BLaER1 treated with 17β-estradiol and CSF1 and Interleukin-3, amounts not matched to agents 10 nM and 100 nM (cell line): ENCODE measurements around the gene RAB17.

Experiments used
- H3K27ac ChIP-seq, 11 experiments: shearing (Covaris generic); formaldehyde crosslinking; 2 replicates each; pipeline ENCODE4 v1.8.1; 2022
- H3K27me3 ChIP-seq, 11 experiments: shearing (Covaris generic); formaldehyde crosslinking; 2 replicates each; pipeline ENCODE4 v1.8.1; 2022
- H3K36me3 ChIP-seq, 11 experiments: shearing (Covaris generic); formaldehyde crosslinking; 2 replicates each; pipeline ENCODE4 v1.8.1; 2022
- H3K4me1 ChIP-seq, 10 experiments: shearing (Covaris generic); formaldehyde crosslinking; 2 replicates each; pipeline ENCODE4 v1.8.1; 2022
- H3K4me2 ChIP-seq, 11 experiments: shearing (Covaris generic); formaldehyde crosslinking; 2 replicates each; pipeline ENCODE4 v1.8.1; 2022
- H3K4me3 ChIP-seq, 10 experiments: shearing (Covaris generic); formaldehyde crosslinking; 2 replicates each; pipeline ENCODE4 v1.8.1; 2022
- H3K9ac ChIP-seq, 11 experiments: shearing (Covaris generic); formaldehyde crosslinking; 2 replicates each; pipeline ENCODE4 v1.8.1; 2022
- H3K9me3 ChIP-seq, 11 experiments: shearing (Covaris generic); formaldehyde crosslinking; replicated peaks in 1 of 11; 2 replicates each; pipeline ENCODE4 v1.8.1; 2022
- H4K20me1 ChIP-seq, 11 experiments: shearing (Covaris generic); formaldehyde crosslinking; 2 replicates each; pipeline ENCODE4 v1.8.1; 2022
- Cebpa-rat ChIP-seq, 11 experiments: shearing (Covaris generic); IDR thresholded peaks; 2 replicates each; pipeline ENCODE4 v1.8.1; 2022

RAB17 gene

GRCh38 chr2:237546876-237547395, 43.6 kb downstream of the RAB17 start:
- TF ChIP-seq Cebpa-rat (IDR thresholded peaks at IDR 0.05) = no peak
- Histone ChIP-seq H3K27me3 (no peaks in the 10 kb centered on the region), H3K4me1 (peaks cover 22 to 63% (median 49%) of the 10 kb centered on the region in 10 experiments), H3K27ac (no peak overlapping the region), H3K36me3 (no peaks in the 10 kb centered on the region), H3K9me3 (peaks cover 0 to 4% (median 0%) of the 10 kb centered on the region in 11 experiments; a peak in 1 of 22 replicates), H3K4me3 (no peak overlapping the region), H3K9ac (no peak overlapping the region), H4K20me1 (no peaks in the 10 kb centered on the region), H3K4me2 (peak overlapping the region in 8 of 11 experiments; percentile 22 to 58 (median 32); a peak in 10 of 22 replicates)

- peak overlapping the region in 8 of 11 experiments; percentile 27 to 58 (median 34); a peak in 9 of 22 replicates for H3K4me2 ChIP-seq
- peaks cover 26 to 70% (median 56%) of the 10 kb centered on the region in 10 experiments for H3K4me1 ChIP-seq
- H3K27me3 ChIP-seq = no peaks in the 10 kb centered on the region
- H3K36me3 ChIP-seq = no peaks in the 10 kb centered on the region
- peak overlapping the region in 2 of 11 experiments; percentile 15 to 54; a peak in 1 of 22 replicates for H3K27ac ChIP-seq
- H3K9me3 ChIP-seq = peaks cover 0 to 4% (median 0%) of the 10 kb centered on the region in 11 experiments; a peak in 1 of 22 replicates
- no peak overlapping the region for H3K4me3 ChIP-seq
- TF ChIP-seq Cebpa-rat (IDR thresholded peaks at IDR 0.05) = no peak
- H4K20me1 ChIP-seq = no peaks in the 10 kb centered on the region
- peak overlapping the region in 1 of 11 experiments; percentile 17; a peak in 1 of 22 replicates for H3K9ac ChIP-seq
Measured at GRCh38 chr2:237546040-237546875, 44.3 kb downstream of the RAB17 start.

- Histone ChIP-seq H3K27me3 (no peaks in the 10 kb centered on the region), H3K9ac (no peak overlapping the region; a peak in 1 of 22 replicates), H3K4me3 (no peak overlapping the region), H3K4me1 (peaks cover 18 to 73% (median 65%) of the 10 kb centered on the region in 10 experiments), H3K36me3 (no peaks in the 10 kb centered on the region), H3K4me2 (peak overlapping the region in 7 of 11 experiments; percentile 72 to 94 (median 81); a peak in 11 of 22 replicates), H4K20me1 (no peaks in the 10 kb centered on the region), H3K9me3 (peaks cover 0 to 4% (median 0%) of the 10 kb centered on the region in 11 experiments; a peak in 1 of 22 replicates), H3K27ac (peak overlapping the region in 5 of 11 experiments; percentile 19 to 66 (median 59); a peak in 7 of 22 replicates)
- no peak for TF ChIP-seq Cebpa-rat (IDR thresholded peaks at IDR 0.05)
Measured at GRCh38 chr2:237542001-237542704, 48.4 kb downstream of the RAB17 start.

GRCh38 chr2:237541243-237541642, 49.3 kb downstream of the RAB17 start:
- Histone ChIP-seq H3K27me3 (no peaks in the 10 kb centered on the region), H3K36me3 (no peaks in the 10 kb centered on the region), H3K9me3 (peaks cover 0 to 4% (median 0%) of the 10 kb centered on the region in 11 experiments; a peak in 1 of 22 replicates), H3K27ac (peak overlapping the region in 9 of 11 experiments; percentile 19 to 89 (median 58); a peak in 13 of 22 replicates), H3K4me2 (peak overlapping the region; percentile 64 to 94 (median 77)), H3K9ac (peak overlapping the region in 6 of 11 experiments; percentile 11 to 63 (median 38); a peak in 7 of 22 replicates), H3K4me1 (peaks cover 27 to 73% (median 65%) of the 10 kb centered on the region in 10 experiments), H4K20me1 (no peaks in the 10 kb centered on the region), H3K4me3 (no peak overlapping the region)
- no peak for TF ChIP-seq Cebpa-rat (IDR thresholded peaks at IDR 0.05)

- no peak overlapping the region for H3K4me3 ChIP-seq
- peak overlapping the region in 6 of 11 experiments; percentile 14 to 63 (median 38); a peak in 7 of 22 replicates for H3K9ac ChIP-seq
- TF ChIP-seq Cebpa-rat (IDR thresholded peaks at IDR 0.05) = no peak
- no peaks in the 10 kb centered on the region for H3K36me3 ChIP-seq
- H3K4me1 ChIP-seq = peaks cover 31 to 73% (median 65%) of the 10 kb centered on the region in 10 experiments
- no peaks in the 10 kb centered on the region for H3K27me3 ChIP-seq
- H3K4me2 ChIP-seq = peak overlapping the region; percentile 64 to 94 (median 77)
- H3K27ac ChIP-seq = peak overlapping the region in 9 of 11 experiments; percentile 26 to 89 (median 58); a peak in 17 of 22 replicates
- peaks cover 0 to 4% (median 0%) of the 10 kb centered on the region in 11 experiments; a peak in 1 of 22 replicates for H3K9me3 ChIP-seq
- H4K20me1 ChIP-seq = no peaks in the 10 kb centered on the region
Measured at GRCh38 chr2:237540823-237541222, 49.7 kb downstream of the RAB17 start.

- H3K4me1 ChIP-seq = peaks cover 36 to 73% (median 67%) of the 10 kb centered on the region in 10 experiments
- H3K27me3 ChIP-seq = no peaks in the 10 kb centered on the region
- peak overlapping the region in 6 of 11 experiments; percentile 14 to 63 (median 35); a peak in 7 of 22 replicates for H3K9ac ChIP-seq
- no peaks in the 10 kb centered on the region for H4K20me1 ChIP-seq
- TF ChIP-seq Cebpa-rat (IDR thresholded peaks at IDR 0.05) = no peak
- H3K27ac ChIP-seq = peak overlapping the region in 9 of 11 experiments; percentile 26 to 89 (median 58); a peak in 16 of 22 replicates
- no peaks in the 10 kb centered on the region for H3K36me3 ChIP-seq
- peaks cover 0 to 4% (median 0%) of the 10 kb centered on the region in 11 experiments; a peak in 1 of 22 replicates for H3K9me3 ChIP-seq
- peak overlapping the region; percentile 64 to 94 (median 77) for H3K4me2 ChIP-seq
- H3K4me3 ChIP-seq = no peak overlapping the region
Measured at GRCh38 chr2:237540223-237540775, 50.2 kb downstream of the RAB17 start.

- Histone ChIP-seq H3K9ac (peak overlapping the region in 1 of 11 experiments; percentile 63; a peak in 1 of 22 replicates), H3K9me3 (peaks cover 0 to 4% (median 0%) of the 10 kb centered on the region in 11 experiments; a peak in 1 of 22 replicates), H3K27ac (peak overlapping the region in 7 of 11 experiments; percentile 26 to 89 (median 59); a peak in 10 of 22 replicates), H4K20me1 (no peaks in the 10 kb centered on the region), H3K36me3 (no peaks in the 10 kb centered on the region), H3K27me3 (no peaks in the 10 kb centered on the region), H3K4me2 (peak overlapping the region in 10 of 11 experiments; percentile 69 to 94 (median 79); a peak in 18 of 22 replicates), H3K4me1 (peaks cover 42 to 76% (median 72%) of the 10 kb centered on the region in 10 experiments), H3K4me3 (no peak overlapping the region)
- TF ChIP-seq Cebpa-rat (IDR thresholded peaks at IDR 0.05) = no peak
Measured at GRCh38 chr2:237539681-237540080, 50.9 kb downstream of the RAB17 start.

GRCh38 chr2:237538901-237539300, 51.6 kb downstream of the RAB17 start:
- Histone ChIP-seq H3K9me3 (peaks cover 0 to 4% (median 0%) of the 10 kb centered on the region in 11 experiments; a peak in 1 of 22 replicates), H3K36me3 (no peaks in the 10 kb centered on the region), H3K27me3 (no peaks in the 10 kb centered on the region), H3K4me3 (no peak overlapping the region), H3K27ac (peak overlapping the region in 4 of 11 experiments; percentile 13 to 89 (median 77); a peak in 4 of 22 replicates), H4K20me1 (no peaks in the 10 kb centered on the region), H3K4me2 (peak overlapping the region in 9 of 11 experiments; percentile 26 to 94 (median 88); a peak in 15 of 22 replicates), H3K9ac (peak overlapping the region in 1 of 11 experiments; percentile 14; a peak in 2 of 22 replicates), H3K4me1 (peaks cover 49 to 84% (median 80%) of the 10 kb centered on the region in 10 experiments)
- TF ChIP-seq Cebpa-rat (IDR thresholded peaks at IDR 0.05) = no peak
